SU-DHL-6 (cell line): ENCODE measurements around the gene DHRS12.

Experiments used
- H2AFZ ChIP-seq: fragments of 200-600 bp; sonication (generic); 2 replicates; pipeline ENCODE4 v1.6.1; 2014; ENCODE audit warnings: low read depth, mild to moderate bottlenecking, moderate library complexity, mixed read lengths, antibody characterized with exemption, low read length; ENCODE audit not compliant: severe bottlenecking
- H3F3A ChIP-seq: fragments of 200-600 bp; shearing (Covaris generic); 2 replicates; pipeline ENCODE4 v1.6.0; 2016; ENCODE audit warnings: antibody characterized with exemption, mild to moderate bottlenecking; ENCODE audit not compliant: insufficient read depth
- H3K27ac ChIP-seq: fragments of 200-600 bp; sonication (generic); 2 replicates; pipeline ENCODE4 v1.5.1; 2016; ENCODE audit warnings: low read depth, mild to moderate bottlenecking, low read length, moderate library complexity, mixed read lengths
- H3K27me3 ChIP-seq: fragments of 200-600 bp; sonication (generic), shearing (Covaris generic); 2 replicates; pipeline ENCODE4 v1.6.0; 2014; ENCODE audit warnings: mild to moderate bottlenecking, low read length
- H3K36me3 ChIP-seq: fragments of 200-600 bp; sonication (generic); 2 replicates; pipeline ENCODE4 v1.6.1; 2014; ENCODE audit warnings: mild to moderate bottlenecking, low read length, mixed read lengths
- H3K4me2 ChIP-seq: fragments of 300-600, 200-600 bp; shearing (Covaris generic), sonication (generic); 2 replicates; pipeline ENCODE4 v1.6.0; 2014; ENCODE audit warnings: low read length, low read depth, mild to moderate bottlenecking; ENCODE audit not compliant: poor library complexity, severe bottlenecking
- H3K4me3 ChIP-seq: fragments of 200-600 bp; sonication (generic); 2 replicates; pipeline ENCODE4 v1.5.1; 2014; ENCODE audit warnings: antibody characterized with exemption, low read length, mild to moderate bottlenecking, mixed read lengths; ENCODE audit not compliant: insufficient read depth, poor library complexity, severe bottlenecking
- H3K79me2 ChIP-seq: fragments of 200-600 bp; sonication (generic); 2 replicates; pipeline ENCODE4 v1.6.1; 2014; ENCODE audit warnings: mild to moderate bottlenecking, low read length, moderate library complexity; ENCODE audit not compliant: insufficient read depth
- H3K9ac ChIP-seq: fragments of 200-600 bp; sonication (generic); 2 replicates; pipeline ENCODE4 v1.7.0; 2014; ENCODE audit warnings: mild to moderate bottlenecking, low read length
- H3K9me2 ChIP-seq: fragments of 200-600 bp; sonication (generic); replicated peaks from 2 replicates; pipeline ENCODE4 v1.6.1; 2014; ENCODE audit warnings: low read length; ENCODE audit not compliant: insufficient read depth
- H3K9me3 ChIP-seq: fragments of 200-600 bp; sonication (generic); 2 replicates; pipeline ENCODE4 v1.6.1; 2014; ENCODE audit warnings: low read length, mixed read lengths; ENCODE audit not compliant: insufficient read depth
- H4K20me1 ChIP-seq: fragments of 200-600 bp; sonication (generic); 2 replicates; pipeline ENCODE4 v1.6.1; 2014; ENCODE audit warnings: low read depth, mild to moderate bottlenecking, antibody characterized with exemption, low read length, moderate library complexity, mixed read lengths
- CTCF ChIP-seq: fragments of 200-600 bp; sonication (generic); IDR thresholded peaks from one replicate; pipeline ENCODE4 v1.5.1; 2017; ENCODE audit warnings: antibody characterized with exemption, mild to moderate bottlenecking, low read length, moderate library complexity; ENCODE audit not compliant: insufficient read depth, poor library complexity, severe bottlenecking
- EZH2phosphoT487 ChIP-seq: fragments of 200-600 bp; sonication (generic), shearing (Covaris generic); conservative IDR thresholded peaks from 2 replicates; pipeline ENCODE4 v1.6.1; 2018; ENCODE audit warnings: mild to moderate bottlenecking, antibody characterized with exemption, low read length, moderate library complexity, mixed read lengths

Gene DHRS12

GRCh38 chr13:51831519-51831918 is 27.6 kb upstream of the DHRS12 start:
- no peak for TF ChIP-seq CTCF
- TF ChIP-seq EZH2phosphoT487: no peak
- Histone ChIP-seq H3F3A (no peaks in the 10 kb centered on the region), H3K9me3 (no peaks in the 10 kb centered on the region), H3K4me2 (no peak overlapping the region), H3K9ac (no peak overlapping the region), H3K79me2 (no peaks in the 10 kb centered on the region), H3K27ac (no peak overlapping the region), H3K9me2 (no peaks in the 10 kb centered on the region), H3K4me3 (no peak overlapping the region), H2AFZ (no peak overlapping the region), H3K27me3 (no peaks in the 10 kb centered on the region), H4K20me1 (no peaks in the 10 kb centered on the region), H3K36me3 (no peaks in the 10 kb centered on the region)

- no peaks in the 10 kb centered on the region for H3K36me3 ChIP-seq
- H3F3A ChIP-seq: no peaks in the 10 kb centered on the region
- H3K9ac ChIP-seq: no peak overlapping the region
- H3K9me2 ChIP-seq: no peaks in the 10 kb centered on the region
- H3K4me2 ChIP-seq: no peak overlapping the region
- H3K4me3 ChIP-seq: no peak overlapping the region
- H3K27me3 ChIP-seq: no peaks in the 10 kb centered on the region
- no peak overlapping the region for H3K27ac ChIP-seq
- H2AFZ ChIP-seq: no peak overlapping the region
- no peaks in the 10 kb centered on the region for H4K20me1 ChIP-seq
- no peaks in the 10 kb centered on the region for H3K79me2 ChIP-seq
- H3K9me3 ChIP-seq: no peaks in the 10 kb centered on the region
- no peak for TF ChIP-seq CTCF
- no peak for TF ChIP-seq EZH2phosphoT487
Measured at GRCh38 chr13:51829568-51829899, 25.6 kb upstream of the DHRS12 start.

- H3K9ac ChIP-seq: no peak overlapping the region
- no peaks in the 10 kb centered on the region for H3F3A ChIP-seq
- no peak overlapping the region for H2AFZ ChIP-seq
- H3K9me2 ChIP-seq: no peaks in the 10 kb centered on the region
- no peaks in the 10 kb centered on the region for H3K79me2 ChIP-seq
- H3K4me3 ChIP-seq: no peak overlapping the region
- no peak overlapping the region for H3K27ac ChIP-seq
- TF ChIP-seq EZH2phosphoT487 (no peak), CTCF (no peak)
- H4K20me1 ChIP-seq: no peaks in the 10 kb centered on the region
- no peak overlapping the region for H3K4me2 ChIP-seq
- no peaks in the 10 kb centered on the region for H3K36me3 ChIP-seq
- H3K9me3 ChIP-seq: no peaks in the 10 kb centered on the region
- H3K27me3 ChIP-seq: no peaks in the 10 kb centered on the region
Measured at GRCh38 chr13:51828730-51829567, 25.0 kb upstream of the DHRS12 start.
